Lower lobe of right lung (tissue), 2 donors: ENCODE measurements around the gene KIF9. TPM values are rescaled to one million over a fixed set of nuclear protein-coding genes. Genes with fewer than 3 reads are reported as not detected.

ENCODE experiments used
- ATAC-seq, 2 donors: fragments of 200-7000 bp; cut with Tn5 transposase; one replicate each; pipeline ENCODE4 v1.9.1; 2020 to 2022; ENCODE audit warnings: mild to moderate bottlenecking in 2 of 2, moderate library complexity in 2 of 2
- DNase-seq: peaks from one replicate; pipeline ENCODE4 v3.0.0-alpha.2; 2020
- H3K27ac ChIP-seq: fragments of 200-600 bp; one replicate; pipeline ENCODE4 v1.8.0; 2022
- H3K27me3 ChIP-seq: fragments of 200-600 bp; one replicate; pipeline ENCODE4 v1.8.0; 2022; ENCODE audit warnings: low read depth
- H3K36me3 ChIP-seq: fragments of 200-600 bp; one replicate; pipeline ENCODE4 v1.8.0; 2022; ENCODE audit warnings: mild to moderate bottlenecking
- H3K4me1 ChIP-seq: fragments of 200-600 bp; one replicate; pipeline ENCODE4 v1.8.0; 2022
- H3K4me3 ChIP-seq: fragments of 200-600 bp; one replicate; pipeline ENCODE4 v1.8.0; 2022; ENCODE audit warnings: mild to moderate bottlenecking
- H3K9me3 ChIP-seq: fragments of 200-600 bp; one replicate; pipeline ENCODE4 v1.8.0; 2022
- intact Hi-C: fragments of 100-400 bp; cut with DNase I; formaldehyde crosslinking; loops from one replicate; pipeline ENCODE4 v1.11.0; 2022
- total RNA-seq: library from RNA; stranded (reverse); fragmentation: NEBNext Ultra II Directional; extraction: Animal tissue kit (Norgen Biotek cat#: 25700); gene quantifications from one replicate; pipeline ENCODE4 v1.2.1, GENCODE V29; 2021
- TF ChIP-seq, protein P1 (sequence below): fragments of 200-600 bp; IDR thresholded peaks from one replicate; pipeline ENCODE4 v1.8.0; 2022; ENCODE audit warnings: antibody characterized with exemption, mild to moderate bottlenecking
- donor health status: DM: no; HTN: yes; CAD: no; lungs with severe emphysema.

Gene KIF9
- total RNA-seq, 1 donor from 2014 or later = 8.7 TPM

DNA sequence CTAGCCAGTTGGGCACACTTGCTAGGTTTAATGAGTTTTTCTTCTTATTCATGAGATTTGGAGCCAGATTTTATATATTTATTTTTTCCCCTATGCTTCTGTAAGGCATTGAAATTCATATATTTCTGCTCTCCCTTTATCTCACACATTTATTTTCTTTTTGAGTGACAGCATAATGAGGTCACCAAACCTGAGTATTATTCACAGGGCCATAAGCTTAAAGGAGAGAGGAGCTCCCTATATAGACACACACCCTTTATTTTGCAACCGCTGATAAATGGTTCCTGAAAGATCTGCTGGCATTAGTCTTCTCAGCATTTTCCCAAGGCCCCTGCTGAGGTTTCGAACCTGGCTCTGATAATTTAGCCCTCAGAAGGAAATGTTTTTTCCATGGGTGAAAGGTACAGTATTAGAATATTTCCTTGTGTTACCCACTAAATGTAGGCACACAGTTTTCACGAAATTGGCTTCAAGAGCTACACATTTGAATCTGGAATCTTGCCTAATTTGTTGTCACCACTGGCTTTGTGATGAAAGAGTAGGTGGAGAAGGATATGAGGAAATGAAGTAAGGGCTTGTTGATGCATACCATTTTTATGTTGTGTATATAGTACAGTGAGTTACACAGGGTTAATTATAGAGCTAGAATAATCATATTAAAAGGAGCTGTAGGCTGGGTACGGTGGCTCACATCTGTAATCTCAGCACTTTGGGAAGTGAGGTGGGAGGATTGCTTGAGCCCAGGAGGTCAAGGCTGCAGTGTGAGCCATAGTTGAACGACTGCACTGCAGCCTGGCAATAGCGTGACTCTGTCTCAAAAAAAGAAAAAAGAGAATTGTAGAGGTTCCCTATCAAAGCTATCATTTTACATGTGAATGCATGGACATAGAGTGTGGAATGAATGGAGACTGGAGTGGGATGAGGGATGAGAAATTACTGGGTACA is 6.6 kb upstream of the KIF9 start:
- H3K4me3 ChIP-seq = no peak overlapping the region
- peaks cover 28% of the 10 kb centered on the region for H3K4me1 ChIP-seq
- H3K36me3 ChIP-seq = peaks cover 24% of the 10 kb centered on the region
- no peak overlapping the region for H3K27ac ChIP-seq
- intact Hi-C loops = no loop called here
- no peaks in the 10 kb centered on the region for H3K27me3 ChIP-seq
- TF ChIP-seq, protein P1, sequence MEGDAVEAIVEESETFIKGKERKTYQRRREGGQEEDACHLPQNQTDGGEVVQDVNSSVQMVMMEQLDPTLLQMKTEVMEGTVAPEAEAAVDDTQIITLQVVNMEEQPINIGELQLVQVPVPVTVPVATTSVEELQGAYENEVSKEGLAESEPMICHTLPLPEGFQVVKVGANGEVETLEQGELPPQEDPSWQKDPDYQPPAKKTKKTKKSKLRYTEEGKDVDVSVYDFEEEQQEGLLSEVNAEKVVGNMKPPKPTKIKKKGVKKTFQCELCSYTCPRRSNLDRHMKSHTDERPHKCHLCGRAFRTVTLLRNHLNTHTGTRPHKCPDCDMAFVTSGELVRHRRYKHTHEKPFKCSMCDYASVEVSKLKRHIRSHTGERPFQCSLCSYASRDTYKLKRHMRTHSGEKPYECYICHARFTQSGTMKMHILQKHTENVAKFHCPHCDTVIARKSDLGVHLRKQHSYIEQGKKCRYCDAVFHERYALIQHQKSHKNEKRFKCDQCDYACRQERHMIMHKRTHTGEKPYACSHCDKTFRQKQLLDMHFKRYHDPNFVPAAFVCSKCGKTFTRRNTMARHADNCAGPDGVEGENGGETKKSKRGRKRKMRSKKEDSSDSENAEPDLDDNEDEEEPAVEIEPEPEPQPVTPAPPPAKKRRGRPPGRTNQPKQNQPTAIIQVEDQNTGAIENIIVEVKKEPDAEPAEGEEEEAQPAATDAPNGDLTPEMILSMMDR = no peak
- DNase-seq (no peak), ATAC-seq (peak in 1 of 2 donors; percentile 45)
- H3K9me3 ChIP-seq = no peaks in the 10 kb centered on the region

- TF ChIP-seq, protein P1 = no peak
- H3K4me1 ChIP-seq = peaks cover 49% of the 10 kb centered on the region
- H3K27ac ChIP-seq = peak overlapping the region; percentile 98
- no peaks in the 10 kb centered on the region for H3K27me3 ChIP-seq
- H3K36me3 ChIP-seq = peaks cover 15% of the 10 kb centered on the region
- ATAC-seq (no peak), DNase-seq (no peak)
- H3K9me3 ChIP-seq = no peaks in the 10 kb centered on the region
- peak overlapping the region; percentile 89 for H3K4me3 ChIP-seq
- intact Hi-C loops = no loop called here
Measured at GRCh38 chr3:47283591-47284364, 1.2 kb upstream of the KIF9 start.

DNA sequence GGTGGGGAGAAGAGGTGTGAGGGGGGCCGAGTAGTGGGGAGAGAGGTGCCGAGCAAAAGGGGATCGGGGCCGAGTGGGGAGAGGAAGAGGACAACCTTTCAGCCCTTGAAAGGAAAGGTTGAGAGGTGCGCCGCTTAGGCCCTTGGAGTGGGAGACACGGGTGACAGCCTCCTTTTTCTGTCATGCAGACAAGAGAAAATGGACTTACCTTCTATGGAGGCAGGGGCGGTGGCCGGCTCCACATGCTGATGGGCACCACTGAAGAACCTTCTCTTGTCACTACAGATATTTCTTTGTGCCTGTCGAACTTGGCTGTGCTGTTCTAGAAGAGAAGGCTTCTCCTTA is 566 bp upstream of the KIF9 start:
- peaks cover 45% of the 10 kb centered on the region for H3K4me1 ChIP-seq
- intact Hi-C loops = no loop called here
- H3K9me3 ChIP-seq = no peaks in the 10 kb centered on the region
- H3K36me3 ChIP-seq = peaks cover 10% of the 10 kb centered on the region
- H3K4me3 ChIP-seq = peak overlapping the region; percentile 89
- TF ChIP-seq, protein P1 = no peak
- peak; percentile 50 for DNase-seq
- no peaks in the 10 kb centered on the region for H3K27me3 ChIP-seq
- H3K27ac ChIP-seq = peak overlapping the region; percentile 98
- peak in 1 of 2 donors; percentile 11 for ATAC-seq

- H3K4me1 ChIP-seq = peaks cover 34% of the 10 kb centered on the region
- H3K9me3 ChIP-seq = no peaks in the 10 kb centered on the region
- H3K27ac ChIP-seq = no peak overlapping the region
- no peak overlapping the region for H3K4me3 ChIP-seq
- TF ChIP-seq, protein P1 = no peak
- ATAC-seq (no peak), DNase-seq (no peak)
- no peaks in the 10 kb centered on the region for H3K27me3 ChIP-seq
- no peaks in the 10 kb centered on the region for H3K36me3 ChIP-seq
- intact Hi-C loops = no loop called here
Measured at GRCh38 chr3:47280519-47280918, 2.1 kb downstream of the KIF9 start.

- peak; percentile 40 to 55 for ATAC-seq
- Histone ChIP-seq H3K9me3 (no peaks in the 10 kb centered on the region), H3K27ac (no peak overlapping the region), H3K4me3 (no peak overlapping the region), H3K36me3 (peaks cover 14% of the 10 kb centered on the region), H3K4me1 (peaks cover 5% of the 10 kb centered on the region), H3K27me3 (no peaks in the 10 kb centered on the region)
- no peak for DNase-seq
- intact Hi-C loops = no loop called here
- TF ChIP-seq, protein P1 = no peak
Measured at GRCh38 chr3:47276558-47276957, 6.0 kb downstream of the KIF9 start.
